Fibroblast of pulmonary artery (primary cell): ENCODE measurements around the gene PIGV.
"Not testable (repeated sequence)": the region's sequence is repeated elsewhere in the genome, so short reads cannot be mapped to it uniquely, and the experiment has no call there.

Source experiments
- DNase-seq: peaks from one replicate; pipeline ENCODE4 v3.0.0-alpha.2; 2010; ENCODE audit warnings: low read depth
- H3K4me3 ChIP-seq: replicated peaks from 2 replicates; pipeline ENCODE4 v1.5.1; 2011; ENCODE audit warnings: low read depth, mild to moderate bottlenecking, control low read depth, low read length, moderate library complexity
- CTCF ChIP-seq: IDR thresholded peaks from 2 replicates; pipeline ENCODE4 v1.5.1; 2011; ENCODE audit warnings: mild to moderate bottlenecking, control low read depth, low read length, inconsistent platforms; ENCODE audit errors: missing control alignments

PIGV gene

GRCh38 chr1:26831546-26832248 is 43.9 kb downstream of the PIGV start:
- no peak for TF ChIP-seq CTCF
- H3K4me3 ChIP-seq, result no peak overlapping the region
- DNase-seq, result peak; percentile 8

- no peak for DNase-seq
- no peak for TF ChIP-seq CTCF
Measured at GRCh38 chr1:26832249-26832960, 44.7 kb downstream of the PIGV start.

DNA sequence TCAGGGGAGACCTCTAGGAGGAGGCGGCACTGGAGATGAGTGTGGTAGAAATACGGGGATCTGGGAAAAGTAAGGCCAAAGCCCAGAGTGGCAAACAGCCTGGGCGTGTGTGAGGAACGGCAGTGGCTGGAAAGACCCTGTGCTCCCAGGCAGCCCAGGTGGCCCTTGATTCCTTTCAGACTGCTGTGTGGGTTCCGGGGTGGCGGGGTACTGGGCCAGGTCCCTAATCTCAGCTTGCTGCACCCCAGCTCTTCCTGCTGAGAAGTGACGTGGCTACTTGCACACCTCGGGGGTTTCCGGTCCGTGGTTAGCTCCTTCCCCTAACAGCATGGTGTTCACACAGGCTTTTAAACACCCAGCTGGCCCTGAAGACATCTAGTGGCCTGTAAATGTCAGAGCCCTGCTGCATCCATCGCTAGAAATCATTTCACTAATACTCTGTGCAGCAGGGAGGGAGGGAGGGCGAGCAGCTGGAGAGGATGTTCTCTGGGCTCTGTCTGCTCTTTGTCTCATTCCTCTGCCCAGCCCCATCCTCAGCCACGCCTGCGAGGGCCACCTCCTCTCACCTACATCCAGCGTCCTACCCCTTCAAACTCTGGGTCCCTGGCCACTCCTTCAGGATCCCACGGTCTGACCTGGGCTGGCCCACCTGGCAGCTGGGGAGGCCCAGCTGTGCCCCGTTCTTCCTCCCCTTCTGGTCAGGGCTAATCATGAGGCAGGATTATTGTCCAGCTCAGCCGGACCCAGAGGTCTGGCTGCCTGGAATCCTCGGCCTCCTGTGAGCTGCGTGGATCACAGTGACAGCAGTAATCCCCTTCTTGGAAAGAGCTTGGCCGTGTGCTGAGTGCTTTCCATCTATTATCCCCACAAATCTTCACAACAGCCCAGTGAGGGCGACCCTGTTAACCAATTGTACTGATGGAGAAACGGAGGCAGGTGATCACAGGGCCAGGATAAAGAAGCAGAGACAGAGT is 46.0 kb downstream of the PIGV start:
- no peak overlapping the region for H3K4me3 ChIP-seq
- no peak for TF ChIP-seq CTCF
- DNase-seq, result no peak

More at GRCh38 chr1:26832249-26832960, 44.7 kb downstream of the PIGV start:
- no peak overlapping the region for H3K4me3 ChIP-seq

DNA sequence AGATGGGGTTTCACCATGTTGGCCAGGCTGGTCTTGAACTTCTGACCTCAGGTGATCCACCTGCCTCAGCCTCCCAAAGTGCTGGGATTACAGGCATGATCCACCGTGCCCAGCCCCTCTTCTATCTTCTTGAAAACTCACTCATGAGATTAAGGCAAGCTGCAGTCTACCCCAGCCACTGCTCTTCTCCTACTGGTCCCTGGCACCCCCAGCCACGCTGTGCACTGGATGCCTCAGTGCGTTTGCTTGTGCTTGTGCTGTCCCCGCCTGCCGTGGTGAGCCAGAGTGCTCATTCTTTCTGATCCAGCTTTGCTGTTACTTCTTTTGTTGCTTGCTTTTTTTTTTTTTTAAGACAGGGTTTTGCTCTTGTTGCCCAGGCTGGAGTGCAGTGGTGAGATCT is 49.9 kb downstream of the PIGV start:
- H3K4me3 ChIP-seq, DNase-seq: not testable (repeated sequence)

- TF ChIP-seq CTCF, result no peak
- no peak overlapping the region for H3K4me3 ChIP-seq
- DNase-seq, result no peak
Measured at GRCh38 chr1:26838474-26839338, 51.0 kb downstream of the PIGV start.

- no peak for TF ChIP-seq CTCF
- no peak for DNase-seq
- no peak overlapping the region for H3K4me3 ChIP-seq
Measured at GRCh38 chr1:26839339-26839722, 51.6 kb downstream of the PIGV start.
